Cardiac fibroblast (primary cell): Measurements from ENCODE around the gene SNED1.
"Not testable (repeated sequence)": the region's sequence is repeated elsewhere in the genome, so short reads cannot be mapped to it uniquely, and the experiment has no call there.

Experiments
- DNase-seq, 2 donors: peaks; one replicate each; pipeline versions ENCODE4 v3.0.0 to v3.0.0-alpha.2; 2010; ENCODE audit warnings: low read depth in 2 of 2
- H3K4me3 ChIP-seq, 2 donors: replicated peaks in 1 of 2; 1 replicate in 1 of 2; 2 replicates in 1 of 2; pipeline ENCODE4 v1.5.1; 2011; ENCODE audit warnings: low read depth in 2 of 2, low read length in 2 of 2, mild to moderate bottlenecking in 2 of 2, moderate library complexity in 1 of 2
- TF ChIP-seq, protein P1 (sequence below): IDR thresholded peaks from one replicate; pipeline ENCODE4 v1.5.1; 2011; ENCODE audit warnings: low read depth, mild to moderate bottlenecking, low read length, inconsistent platforms

Gene SNED1

DNA sequence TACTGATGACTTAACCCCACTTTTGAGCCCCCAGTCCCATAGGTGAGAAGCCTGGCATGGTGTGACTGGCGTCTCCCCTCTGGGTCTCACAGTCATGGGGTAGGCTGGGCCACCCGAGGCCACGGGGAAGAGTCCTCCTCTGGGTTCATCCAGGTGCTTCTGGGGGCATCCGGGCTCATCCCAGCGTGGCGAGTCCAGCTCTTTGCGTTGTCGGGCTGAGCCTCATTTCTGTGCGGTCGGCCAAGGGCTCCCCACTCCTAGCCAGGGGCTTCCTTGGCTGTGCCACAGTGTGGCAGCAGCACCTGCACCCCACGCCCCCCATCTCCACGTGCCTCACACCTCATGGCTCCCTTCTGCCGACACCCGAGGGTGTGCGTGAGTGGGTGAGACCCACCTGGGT lies 27.6 kb upstream of the SNED1 start:
- H3K4me3 ChIP-seq: no peak overlapping the region
- TF ChIP-seq, protein P1, sequence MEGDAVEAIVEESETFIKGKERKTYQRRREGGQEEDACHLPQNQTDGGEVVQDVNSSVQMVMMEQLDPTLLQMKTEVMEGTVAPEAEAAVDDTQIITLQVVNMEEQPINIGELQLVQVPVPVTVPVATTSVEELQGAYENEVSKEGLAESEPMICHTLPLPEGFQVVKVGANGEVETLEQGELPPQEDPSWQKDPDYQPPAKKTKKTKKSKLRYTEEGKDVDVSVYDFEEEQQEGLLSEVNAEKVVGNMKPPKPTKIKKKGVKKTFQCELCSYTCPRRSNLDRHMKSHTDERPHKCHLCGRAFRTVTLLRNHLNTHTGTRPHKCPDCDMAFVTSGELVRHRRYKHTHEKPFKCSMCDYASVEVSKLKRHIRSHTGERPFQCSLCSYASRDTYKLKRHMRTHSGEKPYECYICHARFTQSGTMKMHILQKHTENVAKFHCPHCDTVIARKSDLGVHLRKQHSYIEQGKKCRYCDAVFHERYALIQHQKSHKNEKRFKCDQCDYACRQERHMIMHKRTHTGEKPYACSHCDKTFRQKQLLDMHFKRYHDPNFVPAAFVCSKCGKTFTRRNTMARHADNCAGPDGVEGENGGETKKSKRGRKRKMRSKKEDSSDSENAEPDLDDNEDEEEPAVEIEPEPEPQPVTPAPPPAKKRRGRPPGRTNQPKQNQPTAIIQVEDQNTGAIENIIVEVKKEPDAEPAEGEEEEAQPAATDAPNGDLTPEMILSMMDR: no peak
- DNase-seq: no peak

GRCh38 chr2:240972201-240972600 lies 26.2 kb upstream of the SNED1 start:
- no peak for DNase-seq
- no peak overlapping the region for H3K4me3 ChIP-seq
- TF ChIP-seq, protein P1: no peak

DNA sequence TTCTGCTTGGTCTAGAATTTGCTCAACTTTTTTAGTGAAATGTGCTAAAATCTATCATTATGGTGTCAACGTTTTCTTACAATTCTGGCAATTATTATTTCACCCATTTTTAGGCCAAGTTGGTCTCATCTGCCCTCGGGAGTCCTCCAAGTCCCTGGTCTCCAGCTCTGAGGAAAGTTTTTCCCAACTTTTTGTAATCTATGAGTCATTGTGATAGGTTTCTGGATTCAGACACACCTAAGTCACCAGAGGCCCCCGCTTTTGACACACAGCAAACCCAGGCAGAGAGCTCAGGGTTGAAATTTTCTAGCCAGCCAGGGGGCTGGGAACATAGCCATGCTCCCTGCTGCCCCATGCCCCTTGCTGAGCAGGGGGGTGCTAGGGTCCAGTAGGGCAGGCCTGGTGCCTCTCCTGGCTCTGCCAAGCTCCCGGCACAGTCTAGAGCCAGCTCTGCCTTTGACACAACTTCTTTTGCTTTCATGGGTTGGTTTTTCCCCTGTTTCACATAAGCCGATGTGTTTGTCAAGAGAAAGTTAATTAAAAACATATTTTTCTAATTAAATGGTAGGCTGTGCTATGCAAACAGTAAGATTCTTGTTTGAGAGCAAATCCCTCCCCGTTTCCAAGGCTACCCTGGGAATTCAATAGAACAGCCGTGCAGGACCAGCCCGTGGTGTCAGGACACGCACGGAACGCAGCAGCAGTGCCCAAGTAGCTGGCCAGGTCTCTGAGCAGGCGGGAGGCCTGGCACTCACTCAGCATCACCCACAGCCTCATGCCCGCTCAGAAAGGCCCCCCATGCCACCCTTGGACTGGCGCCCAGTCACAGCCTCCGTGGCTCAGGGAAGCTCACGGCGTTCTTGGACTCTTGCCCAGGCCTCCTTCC lies 25.5 kb upstream of the SNED1 start:
- H3K4me3 ChIP-seq: no peak overlapping the region
- peak in 1 of 2 donors; percentile 34 for DNase-seq

DNA sequence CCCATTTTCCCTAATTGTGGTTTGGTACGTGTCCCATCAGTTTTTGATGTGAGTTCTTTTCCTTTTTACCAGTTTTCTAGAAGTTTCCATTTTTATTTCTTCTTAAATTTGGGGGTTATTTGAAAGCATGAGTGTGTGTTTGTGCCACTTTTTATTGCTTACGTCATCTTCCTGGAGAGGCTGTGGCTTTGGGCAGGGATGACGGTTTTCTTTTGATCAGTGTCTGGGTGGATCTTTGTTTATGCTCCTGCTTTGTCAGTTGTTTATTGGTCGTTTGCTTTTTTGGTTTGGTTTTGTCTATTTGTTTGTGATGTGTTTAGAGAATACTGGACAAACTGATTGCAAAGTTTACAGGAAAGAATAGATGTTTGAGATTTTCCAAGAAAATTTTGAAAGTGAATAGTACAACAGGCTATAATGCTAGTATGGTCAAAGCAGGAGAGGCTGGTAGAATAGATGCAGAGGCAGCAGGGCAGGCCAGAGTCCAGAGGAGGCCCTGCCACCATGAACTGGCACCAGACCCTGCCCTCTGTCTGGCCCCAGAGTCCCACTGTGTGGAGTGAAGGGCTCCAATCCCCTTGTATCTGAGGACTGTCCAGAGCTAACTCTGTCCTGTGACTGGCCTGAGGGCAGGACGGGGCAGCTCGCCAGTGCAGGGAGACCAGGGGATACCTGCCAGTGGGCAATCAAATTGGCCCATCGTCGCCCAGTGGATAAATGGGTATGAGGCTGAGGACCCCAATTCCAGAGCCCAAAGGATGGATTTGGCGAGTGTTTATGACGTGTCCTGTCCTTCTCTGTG lies 23.4 kb upstream of the SNED1 start:
- TF ChIP-seq, protein P1: no peak
- DNase-seq: no peak
- no peak overlapping the region for H3K4me3 ChIP-seq

More for the DNA sequence above, 25.5 kb upstream of the SNED1 start:
- TF ChIP-seq, protein P1: no peak

DNA sequence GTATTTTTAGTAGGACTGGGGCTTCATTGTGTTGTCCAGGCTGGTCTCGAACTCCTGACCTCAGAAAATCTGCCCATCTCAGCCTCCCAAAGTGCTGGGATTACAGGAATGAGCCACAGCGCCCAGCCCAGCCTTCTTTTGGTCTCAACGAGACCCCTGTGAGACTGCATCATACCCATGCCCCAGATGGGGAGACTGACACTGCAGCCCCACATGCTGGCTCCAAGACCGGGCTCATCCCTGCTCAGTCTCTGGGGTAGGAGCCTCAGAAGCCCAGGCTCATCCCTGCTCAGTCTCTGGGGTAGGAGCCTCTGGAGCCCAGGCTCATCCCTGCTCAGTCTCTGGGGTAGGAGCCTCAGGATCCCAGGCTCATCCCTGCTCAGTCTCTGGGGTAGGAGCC lies 22.5 kb upstream of the SNED1 start:
- DNase-seq, H3K4me3 ChIP-seq: not testable (repeated sequence)

- TF ChIP-seq, protein P1: no peak
- no peak overlapping the region for H3K4me3 ChIP-seq
- DNase-seq: peak; percentile 29 to 52
Measured at GRCh38 chr2:240981280-240981679, 17.1 kb upstream of the SNED1 start.
